PFSK-1 (cell line): ENCODE results near the gene LZTFL1.

Experiments used
- FOXP2 ChIP-seq: optimal IDR thresholded peaks from 2 replicates; pipeline ENCODE3; 2011; ENCODE audit warnings: borderline replicate concordance, control low read depth, inconsistent platforms; ENCODE audit not compliant: insufficient read depth; ENCODE audit errors: extremely low read length, extremely low read depth
- POLR2AphosphoS5 ChIP-seq: IDR thresholded peaks from 2 replicates; pipeline ENCODE4 v1.6.1; 2012; ENCODE audit warnings: low read depth, mild to moderate bottlenecking, control low read depth, low read length, moderate library complexity
- REST ChIP-seq, 2 experiments: IDR thresholded peaks; 2 replicates each; pipeline versions ENCODE4 v1.6.1 to v1.8.0; 2011 to 2012; ENCODE audit warnings: low read depth in 2 of 2, low read length in 2 of 2, control low read depth in 1 of 2, inconsistent platforms in 1 of 2, mild to moderate bottlenecking in 1 of 2, moderate library complexity in 1 of 2; ENCODE audit not compliant: insufficient read depth in 1 of 2
- SIN3A ChIP-seq: IDR thresholded peaks from 2 replicates; pipeline ENCODE4 v1.6.1; 2012; ENCODE audit warnings: mild to moderate bottlenecking, low read length, moderate library complexity, borderline replicate concordance; ENCODE audit not compliant: insufficient read depth
- TAF1 ChIP-seq: IDR thresholded peaks from 2 replicates; pipeline ENCODE4 v1.6.1; 2012; ENCODE audit warnings: low read length, control low read depth, borderline replicate concordance; ENCODE audit not compliant: insufficient read depth

LZTFL1 gene

GRCh38 chr3:45777111-45777745, 64.7 kb downstream of the LZTFL1 start:
- TF ChIP-seq SIN3A (no peak), TAF1 (no peak)

- TF ChIP-seq POLR2AphosphoS5: no peak
- TF ChIP-seq SIN3A: no peak
- no peak for TF ChIP-seq TAF1
Observed at GRCh38 chr3:45776611-45777010, 65.3 kb downstream of the LZTFL1 start.

DNA sequence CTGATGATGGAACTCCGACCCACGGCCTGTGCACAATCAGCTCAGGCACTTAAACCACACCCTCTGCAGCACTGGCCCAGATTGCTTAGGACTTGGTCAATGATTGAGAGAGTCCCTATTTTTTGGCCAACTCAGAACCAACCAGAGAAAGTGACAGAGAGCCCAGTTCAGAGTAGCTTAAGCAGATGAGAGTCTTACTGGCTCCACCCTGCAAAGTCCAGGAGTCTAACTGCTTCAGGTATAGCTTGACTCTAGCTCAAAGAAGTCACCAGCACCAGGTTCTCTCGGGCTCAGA, 65.7 kb downstream of the LZTFL1 start:
- no peak for TF ChIP-seq POLR2AphosphoS5
- TF ChIP-seq TAF1: no peak
- TF ChIP-seq SIN3A: no peak
- no peak for TF ChIP-seq FOXP2
- TF ChIP-seq REST (IDR thresholded peaks at IDR 0.05; ENCODE audit: insufficient read depth in 1 of 2, low read depth in 2 of 2, low read length in 2 of 2): no peak

GRCh38 chr3:45775571-45776300, 66.2 kb downstream of the LZTFL1 start:
- no peak for TF ChIP-seq REST (IDR thresholded peaks at IDR 0.05; ENCODE audit: insufficient read depth in 1 of 2, low read depth in 2 of 2, low read length in 2 of 2)
- no peak for TF ChIP-seq SIN3A
- TF ChIP-seq FOXP2: no peak
- TF ChIP-seq POLR2AphosphoS5: no peak
- TF ChIP-seq TAF1: no peak

DNA sequence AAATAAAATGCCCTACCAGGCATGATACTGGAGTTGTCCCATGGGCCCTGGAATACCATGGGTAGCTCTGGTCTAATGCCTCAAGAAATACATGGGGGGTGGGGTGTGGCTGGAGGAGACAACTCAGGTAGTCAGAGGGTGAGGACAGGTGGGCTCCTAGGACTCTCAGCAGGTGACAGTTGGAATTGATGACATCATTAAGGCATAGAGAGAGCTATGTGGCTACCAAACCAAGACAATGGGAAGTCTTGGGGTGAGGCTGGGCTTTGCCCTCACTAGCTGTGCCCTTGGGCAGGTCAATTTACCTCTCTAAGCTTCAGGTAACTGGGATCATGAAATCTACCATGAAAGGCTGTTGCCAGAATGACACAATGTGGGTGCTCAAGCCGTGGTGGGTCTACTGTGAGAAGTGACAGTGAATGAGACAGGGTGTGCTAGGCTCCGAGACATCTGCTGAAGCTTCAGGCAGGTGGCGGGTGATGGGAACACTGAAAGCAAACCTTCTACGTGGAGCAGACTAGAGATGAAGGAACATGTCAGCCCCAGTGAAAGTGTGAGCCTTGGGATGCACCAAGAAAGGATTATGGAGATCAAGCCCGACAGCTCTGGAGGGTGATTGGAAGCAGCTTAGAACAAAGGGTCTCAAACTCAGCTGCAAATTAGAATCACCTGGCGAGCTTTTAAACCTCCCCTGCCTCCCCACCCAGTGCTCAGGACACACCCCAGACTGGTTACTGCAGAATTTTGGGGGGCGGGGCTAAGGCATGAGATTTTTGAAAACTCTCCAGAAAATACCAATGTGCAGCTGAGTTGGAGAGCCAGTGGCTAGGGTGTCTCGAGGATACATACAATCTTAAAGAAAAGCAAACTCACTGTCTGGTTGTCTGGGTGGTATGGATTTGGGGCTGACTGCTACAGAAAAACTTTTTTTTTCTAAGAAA, 67.1 kb downstream of the LZTFL1 start:
- TF ChIP-seq TAF1 (no peak), POLR2AphosphoS5 (no peak), REST (IDR thresholded peaks at IDR 0.05; ENCODE audit: insufficient read depth in 1 of 2, low read depth in 2 of 2, low read length in 2 of 2) (no peak), SIN3A (no peak), FOXP2 (no peak)
